GM19452 (cell line): ENCODE data around the gene BHLHE41.

ENCODE experiments used
- ATAC-seq: cut with Tn5 transposase; IDR thresholded peaks from one replicate; pipeline ENCODE4 v1.9.1; 2021; ENCODE audit not compliant: unreplicated experiment

BHLHE41 gene

DNA sequence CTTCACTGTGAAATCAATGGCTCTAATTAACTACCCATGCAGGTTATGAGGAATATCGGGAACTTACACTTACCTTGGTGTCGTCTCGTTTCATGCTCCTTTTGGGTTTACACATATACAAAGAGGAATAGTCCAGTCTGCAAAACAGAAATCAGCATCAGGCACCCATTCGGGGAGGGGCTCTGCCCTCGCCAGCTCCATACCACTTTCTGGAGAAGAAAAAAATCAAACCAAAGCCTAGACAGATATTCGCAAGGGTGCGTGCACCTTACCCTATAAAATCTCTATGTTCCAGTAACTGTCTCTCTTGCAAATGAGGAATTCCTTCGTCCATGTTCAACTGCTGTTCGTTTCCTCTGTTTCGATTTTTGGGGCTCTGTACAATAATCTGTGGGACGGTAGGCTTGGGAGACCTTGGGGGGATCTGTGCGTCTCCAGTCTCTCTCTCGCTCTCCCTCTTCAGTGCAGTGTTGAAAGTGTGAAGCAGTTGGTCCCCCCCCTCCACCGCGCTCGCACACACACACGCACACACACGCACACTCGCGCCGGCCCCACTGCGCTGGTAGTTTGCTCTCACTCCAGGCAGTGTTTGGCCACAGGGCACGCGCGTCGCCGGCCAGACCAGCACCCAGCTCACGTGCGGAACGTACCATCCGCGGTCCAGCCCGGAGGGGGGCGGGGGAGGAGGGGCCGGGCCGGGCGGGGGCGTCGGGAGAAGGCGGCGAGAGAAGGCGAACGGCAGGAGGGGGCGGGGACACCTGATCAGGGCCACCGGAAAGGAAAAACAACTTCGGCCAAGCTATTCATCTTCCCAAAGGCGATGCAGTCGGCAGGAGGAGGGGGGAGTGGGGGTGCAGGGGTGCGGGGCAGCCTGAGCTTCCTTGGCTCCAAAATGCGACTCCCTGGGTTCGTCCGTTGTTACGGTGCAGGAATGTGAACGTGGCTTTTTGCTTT, at the start of gene BHLHE41:
TSS of gene BHLHE41 (minus strand) at position 592 of the 954 bp plus-strand sequence. CDS start at position 334, 258 bp downstream.
- ATAC-seq: no peak

DNA sequence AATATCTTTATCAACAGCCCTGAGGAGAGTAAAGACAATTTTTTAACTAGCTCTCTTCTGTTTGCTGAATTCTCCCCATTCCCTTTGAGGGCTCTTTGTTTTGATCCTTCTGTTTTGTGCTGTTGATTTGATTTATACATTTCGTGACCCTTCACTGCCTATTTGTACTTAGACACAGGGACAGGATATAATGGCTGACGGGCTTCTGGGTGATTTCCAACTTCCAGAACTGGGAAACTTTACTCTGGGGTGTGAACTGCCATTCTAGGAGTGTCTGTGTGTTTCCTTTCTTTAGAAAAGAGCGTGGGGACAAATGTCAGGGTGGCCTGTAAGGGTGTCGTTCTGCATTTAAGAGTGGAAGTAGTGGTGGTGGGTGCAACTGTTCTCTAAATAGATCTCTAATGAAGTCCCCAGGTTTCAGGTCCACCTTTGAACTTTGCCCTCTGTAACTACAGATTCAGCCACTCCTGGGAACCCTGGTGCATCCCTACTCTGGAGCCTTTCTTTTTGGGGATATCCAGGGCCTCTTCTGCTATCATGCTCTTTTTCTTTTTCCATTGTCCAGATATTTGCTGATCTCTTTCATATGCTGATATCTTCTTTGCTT, 48.2 kb upstream of the BHLHE41 start:
- ATAC-seq: no peak

DNA sequence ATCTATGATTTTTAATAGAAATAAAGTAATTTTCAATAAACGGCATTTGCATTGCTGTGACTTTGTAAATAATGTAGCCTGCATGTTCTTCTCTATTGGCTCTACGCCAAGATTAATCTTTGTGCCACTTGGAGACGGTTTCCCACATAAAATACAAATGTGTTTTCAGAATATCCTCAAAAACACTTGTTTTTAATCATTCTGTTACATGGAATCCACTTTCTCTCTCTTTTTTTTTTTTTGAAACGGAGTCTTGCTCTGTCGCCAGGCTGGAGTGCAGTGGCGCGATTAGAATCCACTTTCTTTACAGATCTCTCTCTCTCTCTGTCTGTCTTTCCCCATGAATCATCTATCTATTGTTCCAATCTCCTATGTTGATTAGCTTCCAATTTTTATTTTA, 47.7 kb upstream of the BHLHE41 start:
- no peak for ATAC-seq

DNA sequence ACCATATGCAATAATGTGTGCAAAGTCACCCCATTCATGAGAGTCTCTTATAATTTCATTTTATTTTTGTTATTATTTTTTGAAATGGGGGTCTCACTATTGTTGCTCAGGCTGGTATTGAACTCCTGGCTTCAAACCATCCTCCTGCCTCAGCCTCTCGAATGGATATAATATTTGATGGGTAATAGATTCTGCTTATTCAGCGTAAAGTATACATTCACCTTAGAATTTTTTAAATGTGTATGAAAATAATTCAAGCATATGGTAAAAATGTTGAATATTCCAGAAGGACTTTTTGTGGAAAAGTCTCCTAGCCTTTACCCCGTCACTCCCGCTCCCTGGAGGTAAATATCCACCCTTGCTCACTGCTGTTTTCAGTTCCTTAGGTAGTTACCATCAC, 47.2 kb upstream of the BHLHE41 start:
- ATAC-seq: no peak

DNA sequence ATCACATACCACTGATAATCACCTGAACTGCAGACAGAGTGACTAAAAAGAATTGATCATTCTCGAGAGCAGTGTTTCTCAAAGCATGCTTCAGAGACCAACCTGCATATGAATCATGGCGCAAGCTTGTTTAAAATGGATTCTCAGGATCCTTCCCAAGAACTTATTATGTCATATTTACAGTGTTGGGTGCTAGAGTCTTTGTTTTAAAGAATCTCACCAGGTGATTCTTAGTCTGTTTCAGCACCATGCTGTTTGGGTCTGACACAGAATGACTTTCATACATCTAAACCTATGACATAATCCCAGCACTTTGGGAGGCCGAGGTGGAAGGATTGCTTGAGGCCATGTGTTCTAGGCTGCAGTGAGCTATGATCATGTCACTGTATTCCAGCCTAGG, 39.3 kb upstream of the BHLHE41 start:
- no peak for ATAC-seq

DNA sequence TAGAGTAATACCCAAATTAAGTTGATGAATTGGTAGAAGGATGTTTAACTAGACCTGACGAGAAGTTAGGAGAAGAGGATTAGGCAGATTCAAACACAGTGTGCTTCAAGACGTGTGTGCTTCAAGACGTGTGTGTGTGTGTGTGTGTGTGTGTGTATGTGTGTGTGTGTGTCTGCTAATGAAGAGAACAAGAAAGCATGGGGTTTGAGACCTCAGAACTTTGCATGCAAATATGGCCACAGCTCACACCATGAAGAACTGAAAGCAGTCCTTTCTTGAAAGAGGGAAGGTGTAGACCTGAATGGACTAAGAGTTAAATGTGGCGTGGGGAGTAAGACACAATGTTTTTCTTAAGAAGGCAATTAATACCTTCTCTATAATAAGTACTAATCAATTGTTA, 38.1 kb upstream of the BHLHE41 start:
- ATAC-seq: peak; percentile 71

DNA sequence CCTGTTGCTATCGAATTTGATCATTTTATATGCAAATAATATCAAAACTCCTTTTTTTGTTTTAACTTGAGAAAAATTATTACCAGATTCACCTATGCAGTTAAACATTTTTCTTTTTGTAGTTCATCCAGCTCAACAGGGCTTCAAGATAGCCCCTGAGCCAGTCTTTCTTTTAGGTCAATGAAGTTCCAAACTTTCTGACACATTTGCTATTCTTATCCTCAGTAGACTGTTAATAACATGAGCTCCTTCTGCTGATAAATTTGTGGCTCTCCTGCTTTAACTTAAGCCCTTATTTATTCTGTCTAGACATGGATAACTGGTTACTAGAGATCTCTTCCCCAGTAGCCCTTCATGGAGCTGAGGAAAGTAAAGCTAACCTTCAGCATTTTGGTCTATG, 37.3 kb upstream of the BHLHE41 start:
- ATAC-seq: no peak

DNA sequence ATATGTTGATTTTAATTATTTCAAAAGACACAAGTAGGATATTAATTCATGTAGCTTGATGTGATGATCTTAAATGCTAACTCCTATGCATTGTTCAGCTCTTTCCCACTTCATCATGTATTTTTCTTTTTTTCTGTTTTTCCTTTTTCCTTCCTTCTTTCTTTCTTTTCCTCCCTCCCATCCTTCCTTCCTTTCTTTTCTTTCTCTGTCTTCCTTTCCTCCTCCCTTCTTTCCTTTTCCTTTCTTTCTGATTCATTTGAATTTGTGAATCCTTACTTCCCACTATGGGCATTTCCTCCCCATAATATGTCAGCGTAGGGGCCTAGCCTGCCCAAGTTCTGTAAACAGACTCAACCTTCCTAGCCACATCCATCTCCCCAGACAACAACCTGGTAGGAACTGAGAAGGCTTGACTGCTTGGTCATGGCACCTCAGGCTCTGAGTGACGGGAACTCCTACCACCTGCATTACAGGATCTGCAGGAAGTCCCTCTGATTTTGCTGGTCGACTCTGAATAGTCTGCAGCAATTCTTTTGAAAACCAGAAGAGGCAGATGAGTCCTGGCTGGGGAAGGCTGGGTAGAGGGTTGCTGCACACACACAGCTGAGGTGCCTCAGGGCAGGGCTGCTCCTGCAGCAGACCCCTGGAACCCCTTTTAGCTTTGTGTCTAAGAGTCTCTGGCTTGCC, 33.4 kb upstream of the BHLHE41 start:
- no peak for ATAC-seq

DNA sequence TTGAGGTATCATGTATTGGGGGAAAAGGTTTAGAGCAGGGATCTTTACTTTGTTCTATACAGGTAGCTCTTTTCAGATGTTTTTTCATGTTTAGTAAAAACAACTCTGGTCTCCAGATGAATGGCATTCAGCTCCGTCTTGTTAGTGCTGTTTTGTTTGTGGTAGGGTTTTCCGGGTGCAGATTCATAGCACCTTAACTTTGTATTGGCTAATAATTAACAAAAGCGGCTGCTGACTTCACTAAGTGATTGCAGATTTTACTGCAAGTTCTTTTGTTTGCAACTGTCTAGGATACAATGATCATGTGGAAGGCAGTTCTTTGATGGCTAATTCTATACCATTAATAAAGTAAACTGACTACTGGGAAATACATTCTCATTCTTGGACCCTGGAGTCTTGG, 32.2 kb upstream of the BHLHE41 start:
- peak; percentile 33 for ATAC-seq

DNA sequence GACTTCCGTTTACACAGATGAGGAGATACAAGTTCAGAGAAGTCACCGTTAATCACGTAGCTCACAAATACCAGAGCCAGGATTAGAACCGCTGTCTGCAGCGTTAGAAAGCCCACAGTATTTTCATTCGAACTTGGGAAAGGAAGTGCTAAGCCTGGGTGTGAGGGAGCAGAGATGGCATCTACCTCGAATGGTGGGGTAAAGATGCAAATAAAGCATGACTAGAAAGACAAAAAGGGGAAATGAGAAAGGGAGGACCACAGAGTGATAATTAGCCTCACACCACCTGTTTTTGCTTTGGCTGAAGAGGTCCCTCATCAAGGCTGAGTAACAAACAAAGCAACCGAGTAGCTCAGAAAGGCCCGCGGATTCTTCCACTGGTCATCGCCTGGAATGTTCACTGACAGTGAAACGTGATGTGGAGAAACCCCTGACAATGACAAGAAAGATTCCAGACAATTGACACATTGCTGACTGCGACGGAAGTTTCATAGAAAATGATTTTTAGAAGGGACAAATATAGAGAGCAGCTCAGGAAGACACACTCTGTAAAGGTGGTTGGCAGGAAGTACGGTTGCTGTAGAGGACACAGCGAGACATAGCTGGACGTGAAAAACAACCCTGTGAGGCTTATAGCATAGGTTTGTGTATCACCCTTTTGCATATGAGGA, 31.5 kb upstream of the BHLHE41 start:
- peak; percentile 78 for ATAC-seq

DNA sequence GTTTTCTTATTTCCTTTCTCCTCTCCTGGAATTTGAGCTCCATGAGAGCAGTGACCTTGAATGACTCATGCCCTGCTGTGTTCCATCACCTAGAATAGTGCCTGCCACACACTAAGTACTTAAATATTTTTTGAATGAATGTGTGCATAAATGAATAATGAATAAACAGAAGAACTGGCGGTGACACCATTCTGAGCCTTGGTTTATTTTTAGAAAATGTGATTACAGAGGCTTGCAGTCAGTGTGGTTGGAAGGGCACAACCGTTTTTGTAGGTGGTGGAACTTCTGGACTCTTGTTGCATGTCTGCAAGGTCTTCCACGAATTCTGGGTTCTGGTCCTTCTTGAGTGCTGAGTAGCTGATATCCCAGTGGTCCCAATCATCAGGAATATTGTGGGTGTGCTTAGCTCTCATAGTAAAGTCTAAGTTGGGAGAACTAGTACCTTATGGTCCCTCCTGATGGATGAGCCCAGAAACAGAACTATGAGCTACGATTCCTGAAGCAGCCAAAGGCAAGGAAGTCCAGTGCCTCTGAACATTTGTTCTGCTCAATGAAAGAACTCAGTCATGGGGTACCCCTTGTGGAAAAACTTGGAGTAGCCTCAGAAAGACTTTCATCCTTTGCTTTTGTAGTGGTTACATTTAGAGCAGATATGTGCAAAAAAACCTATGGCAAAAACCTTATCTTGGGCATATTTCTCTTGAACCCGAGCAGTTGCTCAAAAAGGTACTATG, 28.8 kb upstream of the BHLHE41 start:
- ATAC-seq: no peak

DNA sequence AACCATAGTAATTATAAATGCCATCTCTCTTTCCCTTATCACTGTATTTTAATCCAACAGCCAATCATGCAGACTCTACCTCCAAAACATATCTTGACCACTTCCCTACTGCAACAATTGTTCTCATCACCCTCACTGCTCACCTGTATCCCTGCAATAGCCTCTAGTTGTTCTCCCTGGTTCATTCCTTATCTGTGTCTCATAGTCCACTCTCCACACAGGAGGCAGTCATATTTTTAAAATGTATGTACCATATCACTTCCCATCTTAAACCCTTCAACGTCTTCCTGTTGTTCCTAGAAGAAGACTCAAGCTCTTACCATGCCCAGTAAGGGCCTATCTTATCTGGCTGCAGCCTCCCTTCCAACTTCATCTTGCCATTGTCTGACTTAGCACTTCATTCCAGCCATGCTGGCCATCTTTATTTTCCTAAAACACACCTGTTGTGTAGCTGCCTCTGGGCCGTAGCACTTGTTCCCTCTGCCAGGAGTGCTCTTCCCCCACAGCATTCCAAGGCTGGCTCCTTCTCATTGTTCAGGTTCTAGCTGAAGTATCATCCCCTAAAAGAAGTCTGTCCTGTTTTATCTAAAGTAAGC, 27.8 kb upstream of the BHLHE41 start:
- ATAC-seq: no peak

DNA sequence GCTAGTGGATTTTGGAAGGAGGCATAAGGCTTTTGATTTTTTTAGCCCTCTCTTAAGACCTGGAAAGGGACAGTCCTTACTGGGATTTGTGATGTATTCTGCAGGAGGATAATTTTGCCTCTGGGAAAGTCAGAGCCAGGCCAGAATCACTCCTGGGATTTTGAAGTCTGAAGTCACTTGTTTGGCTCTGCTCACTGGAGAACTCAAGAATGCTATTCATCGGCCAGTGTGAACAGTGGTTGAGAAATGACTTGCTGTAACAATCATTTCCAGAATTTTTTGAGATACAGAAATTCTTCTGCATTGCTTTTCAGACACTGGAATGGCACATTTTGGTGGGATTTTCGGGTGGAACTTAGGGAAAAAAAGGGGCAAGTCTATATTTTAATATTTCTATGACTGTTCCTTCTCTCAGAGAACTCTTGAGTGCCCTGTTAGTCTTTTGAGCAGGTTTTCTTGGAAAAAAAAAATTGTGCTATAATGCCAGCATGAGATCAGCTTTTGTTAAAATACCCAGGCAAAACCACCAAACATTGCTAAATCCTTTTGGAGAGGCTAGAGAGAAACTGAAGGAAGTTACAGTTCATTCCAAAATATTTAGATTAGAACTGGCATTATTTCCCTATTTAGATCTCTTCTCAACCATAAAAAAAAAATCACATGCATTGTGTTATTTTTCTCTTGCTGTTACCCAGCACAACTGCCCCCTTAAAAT, 26.1 kb upstream of the BHLHE41 start:
- no peak for ATAC-seq

DNA sequence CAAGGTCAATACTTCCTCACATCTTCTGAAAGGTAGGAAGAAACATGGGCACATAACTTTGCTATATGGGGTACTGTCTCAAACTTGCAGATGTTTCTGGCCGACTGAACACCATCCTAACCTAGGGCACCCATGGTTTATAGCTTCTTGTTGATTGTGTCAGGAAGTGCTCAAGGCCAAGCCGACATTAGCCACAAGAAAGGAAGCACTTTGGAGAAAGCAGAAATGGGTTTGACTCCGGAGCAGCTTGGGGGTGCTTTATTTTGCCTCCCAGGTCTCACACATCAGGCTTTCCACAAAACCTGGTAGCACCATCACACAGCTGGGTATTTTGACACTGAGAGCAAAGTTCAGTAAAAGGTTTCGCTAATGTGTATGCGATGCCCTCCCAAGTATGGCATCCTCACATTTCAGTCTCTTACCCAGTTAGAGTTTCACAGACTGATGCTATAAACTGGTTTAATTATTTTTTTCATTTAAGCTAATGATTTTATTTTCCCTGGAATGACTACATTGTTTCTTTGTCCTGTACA, 25.2 kb upstream of the BHLHE41 start:
- ATAC-seq: no peak

DNA sequence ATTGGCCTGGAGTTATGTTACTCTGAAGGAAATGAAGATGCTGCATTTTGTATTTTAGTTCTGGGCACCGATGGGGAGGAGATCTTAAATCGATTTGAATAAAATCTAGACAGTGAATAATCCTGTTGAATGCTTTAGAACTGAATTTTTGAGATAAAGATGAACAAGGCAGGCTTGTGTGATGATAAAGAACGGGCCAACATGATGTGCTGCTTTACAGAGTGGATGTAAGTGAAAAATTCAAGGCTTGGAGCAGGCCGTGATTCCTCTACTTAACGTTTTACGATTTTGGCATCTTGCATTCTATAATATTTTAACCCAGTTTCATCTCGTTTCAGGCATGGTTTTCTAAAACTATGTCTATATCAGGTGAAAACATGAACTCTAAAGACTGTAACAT, 23.5 kb upstream of the BHLHE41 start:
- ATAC-seq: no peak

DNA sequence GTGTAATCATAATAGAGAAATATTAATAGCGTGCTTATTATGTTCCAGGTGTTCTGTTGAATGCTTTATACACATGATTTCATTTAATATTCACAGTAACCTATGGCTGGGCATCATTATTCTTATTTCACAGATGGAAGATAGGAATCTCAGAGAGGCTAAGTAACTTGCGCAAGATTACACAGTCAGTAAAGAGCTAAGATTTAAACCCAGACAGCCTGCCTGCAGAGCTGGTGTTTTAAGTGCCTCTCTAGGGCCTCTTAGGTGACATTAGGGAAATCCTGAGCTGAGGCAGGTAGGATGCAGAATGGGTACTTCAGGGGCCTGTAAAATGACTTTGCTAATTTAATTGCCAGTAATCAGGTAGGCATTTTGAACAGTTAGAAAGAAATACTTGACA, 18.5 kb upstream of the BHLHE41 start:
- ATAC-seq: no peak

DNA sequence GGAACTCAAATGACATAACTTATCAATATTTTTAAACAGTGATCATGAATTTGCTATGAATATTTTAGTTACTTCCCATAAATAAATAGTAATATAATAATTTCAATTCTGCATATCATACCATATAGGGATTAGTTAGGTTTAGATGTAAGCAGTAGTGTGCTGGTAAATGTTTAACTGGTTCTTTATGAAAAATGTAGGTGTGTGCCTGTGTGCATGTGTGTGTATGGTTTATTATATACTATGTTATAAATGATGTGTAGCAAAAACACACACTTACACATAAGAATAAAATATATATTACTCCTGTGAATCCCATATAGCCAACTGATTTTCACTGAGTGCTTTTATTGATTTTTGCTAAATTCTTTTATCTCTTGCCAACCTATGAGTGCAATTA, 14.0 kb upstream of the BHLHE41 start:
- no peak for ATAC-seq

DNA sequence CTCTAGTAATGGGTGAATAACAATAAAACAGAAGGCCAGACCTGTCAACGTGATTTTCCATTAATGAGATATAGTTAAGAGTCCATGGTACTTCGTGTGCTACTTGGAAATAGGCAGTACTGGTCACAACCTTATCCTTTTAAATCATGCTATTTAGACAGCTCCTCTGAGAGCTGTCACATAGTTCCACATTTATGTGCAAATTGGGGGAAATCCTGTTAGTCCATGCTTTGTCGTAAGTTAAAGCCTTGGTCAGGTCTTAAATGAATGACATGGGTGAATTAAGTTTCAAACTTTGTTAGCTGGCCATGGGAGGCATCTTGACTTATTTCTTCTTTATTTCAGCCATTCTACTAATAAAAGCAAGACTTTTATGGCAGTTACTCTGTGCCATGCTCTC, 11.9 kb upstream of the BHLHE41 start:
- ATAC-seq: no peak

DNA sequence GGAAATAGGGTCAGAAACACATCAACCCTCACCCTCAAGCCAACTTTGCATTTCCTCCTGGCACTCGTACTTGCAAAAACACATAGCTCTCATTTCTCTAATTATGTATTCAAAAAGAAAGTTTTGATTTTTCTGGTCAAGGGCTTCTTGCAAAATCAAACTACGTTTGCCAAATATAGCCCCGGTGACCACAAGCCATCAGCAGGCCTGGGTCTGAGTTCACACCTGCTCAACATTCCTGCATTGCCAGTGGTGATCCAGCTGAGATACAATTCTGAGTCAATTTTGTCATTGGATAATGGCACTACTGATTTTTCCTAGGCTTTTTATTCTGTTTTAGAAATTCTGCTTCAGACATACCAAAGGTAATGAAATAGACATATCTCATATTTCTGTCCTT, 10.7 kb upstream of the BHLHE41 start:
- no peak for ATAC-seq
